ENCODE results near the gene RGS9BP.
"Not testable (repeated sequence)": the region's sequence is repeated elsewhere in the genome, so short reads cannot be mapped to it uniquely, and the experiment has no call there.

Gene RGS9BP

GRCh38 chr19:32700129-32700528, 24.5 kb downstream of the RGS9BP start:
- not testable (repeated sequence) for DNase-seq

GRCh38 chr19:32702010-32702409, 26.4 kb downstream of the RGS9BP start:
- DNase-seq = no peak

GRCh38 chr19:32704006-32704405, 28.4 kb downstream of the RGS9BP start:
- not testable (repeated sequence) for DNase-seq

- peak; percentile 12 to 53 for DNase-seq
These were observed 32.8 kb downstream of the RGS9BP start for GRCh38 chr19:32708457-32708856.

GRCh38 chr19:32709032-32709431, 33.4 kb downstream of the RGS9BP start:
- DNase-seq = no peak

GRCh38 chr19:32711747-32712146, 36.1 kb downstream of the RGS9BP start:
- DNase-seq = no peak

GRCh38 chr19:32716203-32716602, 40.6 kb downstream of the RGS9BP start:
- not testable (repeated sequence) for DNase-seq

GRCh38 chr19:32717496-32717895, 41.8 kb downstream of the RGS9BP start:
- DNase-seq = no peak

- DNase-seq = no peak
These were observed 42.6 kb downstream of the RGS9BP start for GRCh38 chr19:32718286-32718685.

GRCh38 chr19:32719611-32720059, 44.0 kb downstream of the RGS9BP start, which contains the start of gene TDRD12:
Gene TDRD12, plus strand, starts transcription at chr19:32719767. Its CDS starts 306 bp downstream, at chr19:32720073.
- no peak for DNase-seq

GRCh38 chr19:32720216-32720935, 44.7 kb downstream of the RGS9BP start:
- DNase-seq = no peak

GRCh38 chr19:32720936-32721250, 45.2 kb downstream of the RGS9BP start:
- no peak for DNase-seq
